Vagina (tissue), 2 donors: ENCODE results near the gene RELCH.

ENCODE experiments used
- POLR2A ChIP-seq, 2 donors: fragments of 450-650 bp; IDR thresholded peaks; one replicate each; pipeline ENCODE4 v1.6.1; 2017; ENCODE audit warnings: antibody characterized with exemption in 2 of 2, mild to moderate bottlenecking in 2 of 2, moderate library complexity in 2 of 2
- POLR2AphosphoS5 ChIP-seq, 2 donors: sonication (generic); formaldehyde crosslinking; IDR thresholded peaks; one replicate each; pipeline ENCODE4 v1.9.0; 2017; ENCODE audit warnings: antibody characterized with exemption in 2 of 2, mild to moderate bottlenecking in 2 of 2, low read depth in 1 of 2; ENCODE audit not compliant: insufficient read depth in 1 of 2
- TF ChIP-seq, protein P1 (sequence below), 3 experiments: fragments of 450-650 bp in 2 of 3; fragments of 200-600 bp in 1 of 3; sonication (generic) in 1 of 3; IDR thresholded peaks; one replicate each; pipeline ENCODE4 v1.5.1; 2017 to 2019; ENCODE audit warnings: antibody characterized with exemption in 3 of 3, mild to moderate bottlenecking in 2 of 3, moderate library complexity in 2 of 3

DNA sequence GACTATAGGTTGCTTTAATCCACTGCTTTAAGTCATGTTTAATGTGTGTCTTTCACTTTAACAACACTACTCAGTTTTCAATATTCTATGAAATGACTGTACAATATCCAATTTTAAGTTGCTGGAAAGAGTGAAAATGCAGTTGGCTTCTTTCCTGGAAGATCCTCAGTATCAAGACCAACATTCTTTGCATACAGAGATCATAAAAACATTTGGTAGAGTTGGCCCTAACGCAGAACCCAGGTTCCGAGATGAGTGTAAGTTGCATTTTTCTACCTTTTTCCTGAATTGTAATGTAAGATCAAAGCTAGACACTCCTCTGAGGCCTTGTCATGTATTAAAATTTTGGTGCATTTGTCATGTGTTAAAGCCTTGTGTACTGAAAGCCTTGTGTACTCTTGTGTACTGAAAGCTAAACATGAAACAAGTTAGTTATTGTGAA is 95.2 kb downstream of the RELCH start:
- TF ChIP-seq POLR2AphosphoS5 (IDR thresholded peaks at IDR 0.05; ENCODE audit: insufficient read depth in 1 of 2, low read depth in 1 of 2) (no peak), POLR2A (IDR thresholded peaks at IDR 0.05) (no peak)
- TF ChIP-seq, protein P1, sequence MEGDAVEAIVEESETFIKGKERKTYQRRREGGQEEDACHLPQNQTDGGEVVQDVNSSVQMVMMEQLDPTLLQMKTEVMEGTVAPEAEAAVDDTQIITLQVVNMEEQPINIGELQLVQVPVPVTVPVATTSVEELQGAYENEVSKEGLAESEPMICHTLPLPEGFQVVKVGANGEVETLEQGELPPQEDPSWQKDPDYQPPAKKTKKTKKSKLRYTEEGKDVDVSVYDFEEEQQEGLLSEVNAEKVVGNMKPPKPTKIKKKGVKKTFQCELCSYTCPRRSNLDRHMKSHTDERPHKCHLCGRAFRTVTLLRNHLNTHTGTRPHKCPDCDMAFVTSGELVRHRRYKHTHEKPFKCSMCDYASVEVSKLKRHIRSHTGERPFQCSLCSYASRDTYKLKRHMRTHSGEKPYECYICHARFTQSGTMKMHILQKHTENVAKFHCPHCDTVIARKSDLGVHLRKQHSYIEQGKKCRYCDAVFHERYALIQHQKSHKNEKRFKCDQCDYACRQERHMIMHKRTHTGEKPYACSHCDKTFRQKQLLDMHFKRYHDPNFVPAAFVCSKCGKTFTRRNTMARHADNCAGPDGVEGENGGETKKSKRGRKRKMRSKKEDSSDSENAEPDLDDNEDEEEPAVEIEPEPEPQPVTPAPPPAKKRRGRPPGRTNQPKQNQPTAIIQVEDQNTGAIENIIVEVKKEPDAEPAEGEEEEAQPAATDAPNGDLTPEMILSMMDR (IDR thresholded peaks at IDR 0.05), result no peak
